Chondrocyte (in vitro differentiated cells): Measurements from ENCODE around the gene RASA1. TPM values are rescaled to one million over a fixed set of nuclear protein-coding genes. Genes with fewer than 3 reads are reported as not detected.

Source experiments
- DNase-seq: peaks from one replicate; pipeline ENCODE4 v3.0.0; 2021; ENCODE audit warnings: mixed read lengths, low spot score
- H3K27ac Mint-ChIP-seq: one replicate; pipeline ENCODE4 v1.8.0; 2021; ENCODE audit warnings: mild to moderate bottlenecking, moderate library complexity, mixed read lengths; ENCODE audit not compliant: unreplicated experiment
- H3K27me3 Mint-ChIP-seq: 2 replicates; pipeline ENCODE4 v1.8.0; 2021; ENCODE audit warnings: low read depth, mixed read lengths
- H3K36me3 Mint-ChIP-seq: 2 replicates; pipeline ENCODE4 v1.8.0; 2021; ENCODE audit warnings: low read depth, mixed read lengths
- H3K4me1 Mint-ChIP-seq: 2 replicates; pipeline ENCODE4 v1.8.0; 2021; ENCODE audit warnings: low read depth, mild to moderate bottlenecking, mixed read lengths
- H3K4me3 Mint-ChIP-seq: one replicate; pipeline ENCODE4 v1.8.0; 2021; ENCODE audit warnings: mild to moderate bottlenecking, moderate library complexity, mixed read lengths; ENCODE audit not compliant: unreplicated experiment
- H3K9me3 Mint-ChIP-seq: 2 replicates; pipeline ENCODE4 v1.8.0; 2021; ENCODE audit warnings: low read depth, mixed read lengths
- total RNA-seq: library from RNA; stranded (reverse); gene quantifications from 3 replicates; pipeline ENCODE4 v1.2.1, GENCODE V29; 2021
- TF ChIP-seq, protein P1 (sequence below): fragments of 200-600 bp; sonication (generic); IDR thresholded peaks from 2 replicates; pipeline ENCODE4 v1.5.0; 2021; ENCODE audit warnings: antibody characterized with exemption, mild to moderate bottlenecking, moderate library complexity

Gene RASA1
- total RNA-seq, 1 donor from 2014 or later = 38.3 TPM

DNA sequence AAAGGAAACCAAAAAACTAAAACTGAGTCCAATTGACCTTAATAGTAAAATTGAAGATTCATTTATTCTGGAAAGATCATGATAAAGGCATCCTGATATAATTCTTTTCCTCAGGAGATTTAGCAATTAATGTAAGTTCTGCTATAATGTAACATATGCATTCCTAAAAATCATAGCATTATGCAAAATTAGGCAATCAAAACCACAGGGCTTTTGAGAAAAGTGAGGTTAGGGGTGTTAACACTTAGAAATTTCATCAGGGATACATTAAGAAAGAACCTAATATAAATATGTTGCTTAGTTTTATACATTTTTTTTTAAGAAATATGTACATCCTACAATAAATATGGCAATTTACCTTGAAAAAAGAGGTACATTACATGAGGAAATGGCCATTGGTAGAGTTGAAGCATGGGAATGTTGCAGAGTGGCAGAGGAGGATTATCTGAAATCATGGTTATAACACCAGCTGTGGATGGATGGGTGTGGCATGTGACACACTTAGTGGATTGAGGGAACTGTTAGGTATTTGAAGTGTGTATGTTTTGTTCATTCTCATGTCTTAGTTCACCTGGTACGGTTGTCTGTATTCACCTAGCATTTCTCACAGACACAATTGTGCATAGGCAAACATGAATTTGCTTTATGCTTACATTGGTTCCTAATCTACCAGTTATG lies 94.0 kb downstream of the RASA1 start:
- H3K4me1 Mint-ChIP-seq = peaks cover 8% of the 10 kb centered on the region

DNA sequence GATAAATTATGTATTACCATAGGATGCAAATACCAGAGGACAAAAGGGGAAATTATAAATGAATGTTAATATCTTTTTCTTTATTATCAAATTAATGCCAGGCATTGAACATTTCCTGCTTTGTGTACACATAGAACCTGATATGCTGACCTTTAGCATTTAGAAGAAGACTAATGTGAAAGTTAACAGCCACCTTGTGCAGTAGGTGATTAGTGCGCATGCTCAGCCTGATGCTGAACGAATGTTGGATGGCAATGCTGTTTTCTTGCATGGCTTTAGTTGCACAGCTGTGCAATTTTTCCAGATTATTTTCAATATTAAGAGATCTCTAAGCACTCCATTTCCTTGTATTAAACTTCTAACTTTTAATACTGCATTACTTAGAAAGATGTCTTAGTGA lies 99.6 kb downstream of the RASA1 start:
- H3K4me1 Mint-ChIP-seq = peaks cover 4% of the 10 kb centered on the region
- TF ChIP-seq, protein P1, sequence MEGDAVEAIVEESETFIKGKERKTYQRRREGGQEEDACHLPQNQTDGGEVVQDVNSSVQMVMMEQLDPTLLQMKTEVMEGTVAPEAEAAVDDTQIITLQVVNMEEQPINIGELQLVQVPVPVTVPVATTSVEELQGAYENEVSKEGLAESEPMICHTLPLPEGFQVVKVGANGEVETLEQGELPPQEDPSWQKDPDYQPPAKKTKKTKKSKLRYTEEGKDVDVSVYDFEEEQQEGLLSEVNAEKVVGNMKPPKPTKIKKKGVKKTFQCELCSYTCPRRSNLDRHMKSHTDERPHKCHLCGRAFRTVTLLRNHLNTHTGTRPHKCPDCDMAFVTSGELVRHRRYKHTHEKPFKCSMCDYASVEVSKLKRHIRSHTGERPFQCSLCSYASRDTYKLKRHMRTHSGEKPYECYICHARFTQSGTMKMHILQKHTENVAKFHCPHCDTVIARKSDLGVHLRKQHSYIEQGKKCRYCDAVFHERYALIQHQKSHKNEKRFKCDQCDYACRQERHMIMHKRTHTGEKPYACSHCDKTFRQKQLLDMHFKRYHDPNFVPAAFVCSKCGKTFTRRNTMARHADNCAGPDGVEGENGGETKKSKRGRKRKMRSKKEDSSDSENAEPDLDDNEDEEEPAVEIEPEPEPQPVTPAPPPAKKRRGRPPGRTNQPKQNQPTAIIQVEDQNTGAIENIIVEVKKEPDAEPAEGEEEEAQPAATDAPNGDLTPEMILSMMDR = no peak
- H3K36me3 Mint-ChIP-seq = peaks cover 17% of the 10 kb centered on the region

More for the DNA sequence above, 94.0 kb downstream of the RASA1 start:
- no peaks in the 10 kb centered on the region for H3K27me3 Mint-ChIP-seq
- no peak overlapping the region for H3K4me3 Mint-ChIP-seq
- H3K36me3 Mint-ChIP-seq = peaks cover 14% of the 10 kb centered on the region
- no peak for DNase-seq
- peak overlapping the region; percentile 64 for H3K27ac Mint-ChIP-seq
- H3K9me3 Mint-ChIP-seq = no peaks in the 10 kb centered on the region
- TF ChIP-seq, protein P1 = no peak

DNA sequence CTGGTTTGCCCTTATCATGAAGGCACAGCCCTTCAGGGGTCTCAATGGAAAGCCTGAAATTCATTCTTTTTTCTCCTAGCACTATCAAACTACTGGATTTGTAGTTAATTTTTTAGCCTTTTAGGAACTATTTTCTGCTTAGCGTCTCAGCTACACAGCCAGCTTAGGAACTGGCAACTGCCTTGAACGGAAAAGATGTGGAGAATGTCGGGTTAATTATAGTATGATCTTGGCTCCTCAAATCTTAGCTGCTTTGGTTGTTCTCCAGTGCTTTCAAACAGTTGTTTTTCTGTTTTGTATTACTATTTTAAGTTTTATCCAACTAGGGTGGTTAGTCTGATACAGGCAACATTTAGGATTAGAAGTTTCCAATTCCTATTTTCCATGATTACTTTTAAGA lies 100.9 kb downstream of the RASA1 start:
- H3K27ac Mint-ChIP-seq = no peak overlapping the region
- H3K9me3 Mint-ChIP-seq = no peaks in the 10 kb centered on the region
- no peaks in the 10 kb centered on the region for H3K27me3 Mint-ChIP-seq
- peaks cover 25% of the 10 kb centered on the region for H3K36me3 Mint-ChIP-seq
- TF ChIP-seq, protein P1 = no peak
- no peak overlapping the region for H3K4me3 Mint-ChIP-seq
- H3K4me1 Mint-ChIP-seq = peaks cover 4% of the 10 kb centered on the region
- DNase-seq = no peak

More for the DNA sequence above, 99.6 kb downstream of the RASA1 start:
- no peak for DNase-seq
- Mint-ChIP-seq H3K27ac (no peak overlapping the region), H3K9me3 (no peaks in the 10 kb centered on the region), H3K4me3 (no peak overlapping the region), H3K27me3 (no peaks in the 10 kb centered on the region)

DNA sequence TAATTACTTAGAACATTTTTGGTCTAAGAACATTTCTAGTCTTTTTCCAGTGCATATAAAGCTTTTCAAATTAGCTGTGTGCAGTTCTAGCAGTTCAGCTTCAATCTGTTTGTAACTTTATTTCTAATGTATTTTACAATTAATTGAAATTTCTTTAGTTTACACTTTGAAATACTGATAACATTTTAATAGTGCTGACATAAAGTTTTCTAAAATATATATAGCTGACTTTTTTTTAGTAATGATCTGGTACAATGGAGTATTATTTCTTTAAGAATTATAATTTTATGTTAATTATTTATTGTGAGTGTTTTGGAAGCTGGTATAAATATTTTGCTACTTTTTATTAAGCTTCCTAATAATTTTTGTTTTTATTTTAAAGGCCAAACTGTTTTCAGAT lies 101.7 kb downstream of the RASA1 start:
- Mint-ChIP-seq H3K27me3 (no peaks in the 10 kb centered on the region), H3K36me3 (peaks cover 24% of the 10 kb centered on the region), H3K4me1 (peaks cover 4% of the 10 kb centered on the region), H3K4me3 (no peak overlapping the region), H3K9me3 (no peaks in the 10 kb centered on the region), H3K27ac (no peak overlapping the region)
- no peak for DNase-seq
- TF ChIP-seq, protein P1 = no peak

DNA sequence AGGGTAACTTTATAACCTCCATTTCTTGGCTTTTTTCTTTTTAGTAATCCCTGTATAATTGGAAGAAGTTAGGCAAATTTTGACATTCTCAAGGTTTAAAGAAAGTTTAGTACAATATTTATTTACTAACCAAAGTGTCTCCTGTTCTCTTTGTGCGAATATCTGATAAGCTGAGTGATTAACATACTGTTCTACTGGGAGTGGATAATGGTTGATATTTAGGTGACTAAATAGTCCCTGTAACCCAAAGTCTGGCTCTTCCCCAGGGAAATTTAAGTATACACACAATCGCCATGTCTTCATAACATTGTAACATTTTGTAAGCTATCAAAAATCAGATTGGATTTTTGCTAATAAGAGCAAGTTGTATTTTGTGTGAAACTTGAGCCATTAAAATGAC lies 105.0 kb downstream of the RASA1 start:
- Mint-ChIP-seq H3K9me3 (no peaks in the 10 kb centered on the region), H3K36me3 (peaks cover 19% of the 10 kb centered on the region), H3K4me1 (peaks cover 4% of the 10 kb centered on the region), H3K4me3 (no peak overlapping the region), H3K27ac (no peak overlapping the region), H3K27me3 (no peaks in the 10 kb centered on the region)
- TF ChIP-seq, protein P1 = no peak
- DNase-seq = no peak
